ENCODE measurements around the gene DOK5. TPM values are rescaled to one million over a fixed set of nuclear protein-coding genes. Genes with fewer than 3 reads are reported as not detected.
A peak's percentile ranks its signal among the peaks of the same experiment; 100 is the strongest.

DOK5 gene
- total and polyA plus RNA-seq, 2 donors (not counting 3 experiments of a cell fraction or from before 2014, with no cell fraction given), result 3.5 to 14.2 TPM

DNA sequence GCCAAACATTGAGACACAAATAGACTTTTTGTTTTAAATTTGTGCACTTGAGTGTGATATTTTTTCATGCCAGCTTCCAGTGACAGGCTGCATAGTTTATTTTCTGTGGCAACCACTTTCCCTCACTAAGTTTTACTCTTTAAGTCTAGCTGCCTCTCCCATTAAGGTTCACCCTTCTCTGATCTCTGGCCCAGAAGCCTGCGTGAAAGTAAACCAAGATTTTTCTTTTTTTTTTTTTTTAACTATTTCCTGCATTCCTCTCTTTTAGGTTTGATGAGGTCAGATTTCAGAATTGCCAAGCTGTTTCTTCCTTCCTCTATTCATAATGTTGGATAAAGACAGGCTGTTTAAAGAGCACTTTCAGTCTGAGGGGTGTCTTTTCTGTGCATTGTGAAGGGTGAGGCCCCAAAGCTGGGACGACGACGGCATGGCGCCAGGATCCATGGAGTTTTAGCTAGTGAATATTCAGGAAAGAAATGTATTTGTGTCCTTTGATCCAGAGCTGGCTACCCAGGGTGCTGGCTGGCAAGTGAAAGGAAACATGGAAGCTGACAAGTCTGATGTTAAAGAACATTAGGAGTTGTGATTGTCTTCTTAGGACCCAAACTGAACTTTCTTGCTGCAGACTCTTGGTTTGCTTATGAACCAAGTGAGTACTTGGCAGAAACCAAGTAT, 50.7 kb downstream of the DOK5 start:
- dilution Hi-C loops (cut with MboI; ENCODE audit: extremely low pct_ligation_motif_present, low sequenced_read_pairs), result no loop called here
- Histone ChIP-seq H3K4me3 (replicated peaks in 1 of 3; ENCODE audit: insufficient read depth in 1 of 3, low read depth in 1 of 3, low read length in 3 of 3) (no peak overlapping the region), H3K27me3 (ENCODE audit: control insufficient read depth in 2 of 2, insufficient read depth in 2 of 2, low read length in 2 of 2) (no peaks in the 10 kb centered on the region), H3K4me1 (ENCODE audit: control insufficient read depth, extremely low read depth, insufficient read depth, low read length) (peaks cover 4% of the 10 kb centered on the region), H3K9me1 (replicated peaks; ENCODE audit: control insufficient read depth, extremely low read depth, insufficient read depth, low read length) (no peaks in the 10 kb centered on the region), H2AFZ (ENCODE audit: low read depth, low read length) (peak overlapping the region; percentile 65), H4K20me1 (replicated peaks; ENCODE audit: control insufficient read depth, extremely low read depth, insufficient read depth, low read length) (no peaks in the 10 kb centered on the region), H3K27ac (ENCODE audit: insufficient read depth, low read depth, low read length) (no peak overlapping the region), H3K79me2 (ENCODE audit: control insufficient read depth, insufficient read depth, low read length) (no peaks in the 10 kb centered on the region), H3K4me2 (ENCODE audit: insufficient read depth, low read length) (no peak overlapping the region), H3K36me3 (ENCODE audit: control insufficient read depth in 2 of 2, extremely low read depth in 1 of 2, insufficient read depth in 2 of 2, low read length in 2 of 2) (no peaks in the 10 kb centered on the region), H3K9me3 (replicated peaks; ENCODE audit: control insufficient read depth, insufficient read depth, low read length) (no peaks in the 10 kb centered on the region), H3K9ac (replicated peaks; ENCODE audit: extremely low read depth, insufficient read depth, low read length) (no peak overlapping the region)
- FAIRE-seq (no peak), DNase-seq (ENCODE audit: low read depth, low spot score) (peak; percentile 39)
- ChIA-PET CTCF (interaction anchor here (0.7 to 2.2 kb wide), 5 partner anchors 10 to 307 kb away, joined by 3 to 9 read pairs (median 3); no protein-coding TSS in a partner anchor), POLR2A (no interaction called here)
- BruUV-seq (replicated peaks), result no TSS peak
- intact Hi-C loops (cut with micrococcal nuclease), result loop anchor here (2.0 to 5.0 kb wide), 3 partner anchors 33 to 307 kb away; no protein-coding TSS in a partner anchor
- TF ChIP-seq JUN (IDR thresholded peaks at IDR 0.05; ENCODE audit: borderline replicate concordance, insufficient read depth, insufficient read length, low read depth), result no peak
- TF ChIP-seq, protein P1, sequence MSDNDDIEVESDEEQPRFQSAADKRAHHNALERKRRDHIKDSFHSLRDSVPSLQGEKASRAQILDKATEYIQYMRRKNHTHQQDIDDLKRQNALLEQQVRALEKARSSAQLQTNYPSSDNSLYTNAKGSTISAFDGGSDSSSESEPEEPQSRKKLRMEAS (IDR thresholded peaks at IDR 0.05; ENCODE audit: insufficient read depth, insufficient read length), result no peak
- TF ChIP-seq FOS (IDR thresholded peaks at IDR 0.05; ENCODE audit: borderline replicate concordance, insufficient read depth, low read length), result no peak
- no peak for TF ChIP-seq GATA2 (IDR thresholded peaks at IDR 0.05; ENCODE audit: insufficient read depth, insufficient read length, low read depth, low read length)
- TF ChIP-seq POLR2A (IDR thresholded peaks at IDR 0.05; ENCODE audit: low read depth, low read length), result no peak

DNA sequence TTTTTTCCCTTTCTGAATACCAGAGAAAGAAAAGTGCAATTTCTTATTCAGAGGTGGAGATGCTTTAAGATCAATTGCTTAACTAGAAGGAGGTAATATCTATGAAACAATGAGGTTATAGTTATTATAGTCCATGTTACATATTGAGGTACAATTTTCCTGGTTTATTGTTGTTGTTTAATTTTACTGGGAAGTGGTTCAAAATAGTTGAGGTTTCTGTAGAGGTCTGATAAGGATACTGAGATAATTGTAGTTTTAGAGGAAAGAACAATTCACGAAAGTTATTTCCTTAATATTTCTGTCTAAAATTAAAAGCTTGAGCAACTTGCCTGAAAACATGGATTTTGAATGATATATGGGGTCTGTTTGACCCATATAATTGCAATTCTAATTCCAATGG, 51.4 kb downstream of the DOK5 start:
- TF ChIP-seq MYC (IDR thresholded peaks at IDR 0.05; ENCODE audit: low read depth, low read length), result no peak
- TF ChIP-seq GATA2 (IDR thresholded peaks at IDR 0.05; ENCODE audit: insufficient read depth, insufficient read length, low read depth, low read length), result no peak
- TF ChIP-seq, protein P2, sequence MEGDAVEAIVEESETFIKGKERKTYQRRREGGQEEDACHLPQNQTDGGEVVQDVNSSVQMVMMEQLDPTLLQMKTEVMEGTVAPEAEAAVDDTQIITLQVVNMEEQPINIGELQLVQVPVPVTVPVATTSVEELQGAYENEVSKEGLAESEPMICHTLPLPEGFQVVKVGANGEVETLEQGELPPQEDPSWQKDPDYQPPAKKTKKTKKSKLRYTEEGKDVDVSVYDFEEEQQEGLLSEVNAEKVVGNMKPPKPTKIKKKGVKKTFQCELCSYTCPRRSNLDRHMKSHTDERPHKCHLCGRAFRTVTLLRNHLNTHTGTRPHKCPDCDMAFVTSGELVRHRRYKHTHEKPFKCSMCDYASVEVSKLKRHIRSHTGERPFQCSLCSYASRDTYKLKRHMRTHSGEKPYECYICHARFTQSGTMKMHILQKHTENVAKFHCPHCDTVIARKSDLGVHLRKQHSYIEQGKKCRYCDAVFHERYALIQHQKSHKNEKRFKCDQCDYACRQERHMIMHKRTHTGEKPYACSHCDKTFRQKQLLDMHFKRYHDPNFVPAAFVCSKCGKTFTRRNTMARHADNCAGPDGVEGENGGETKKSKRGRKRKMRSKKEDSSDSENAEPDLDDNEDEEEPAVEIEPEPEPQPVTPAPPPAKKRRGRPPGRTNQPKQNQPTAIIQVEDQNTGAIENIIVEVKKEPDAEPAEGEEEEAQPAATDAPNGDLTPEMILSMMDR (IDR thresholded peaks at IDR 0.05; ENCODE audit: extremely low read depth in 1 of 2, insufficient read depth in 1 of 2, low read depth in 1 of 2, low read length in 2 of 2), result no peak
- no peak for TF ChIP-seq JUN (IDR thresholded peaks at IDR 0.05; ENCODE audit: borderline replicate concordance, insufficient read depth, insufficient read length, low read depth)
- Histone ChIP-seq H3K79me2 (ENCODE audit: control insufficient read depth, insufficient read depth, low read length) (no peaks in the 10 kb centered on the region), H4K20me1 (replicated peaks; ENCODE audit: control insufficient read depth, extremely low read depth, insufficient read depth, low read length) (no peaks in the 10 kb centered on the region), H3K4me2 (ENCODE audit: insufficient read depth, low read length) (no peak overlapping the region), H3K27ac (ENCODE audit: insufficient read depth, low read depth, low read length) (no peak overlapping the region), H3K9me1 (replicated peaks; ENCODE audit: control insufficient read depth, extremely low read depth, insufficient read depth, low read length) (no peaks in the 10 kb centered on the region), H3K4me1 (ENCODE audit: control insufficient read depth, extremely low read depth, insufficient read depth, low read length) (peaks cover 4% of the 10 kb centered on the region), H3K27me3 (ENCODE audit: control insufficient read depth in 2 of 2, insufficient read depth in 2 of 2, low read length in 2 of 2) (no peaks in the 10 kb centered on the region), H3K4me3 (replicated peaks in 1 of 3; ENCODE audit: insufficient read depth in 1 of 3, low read depth in 1 of 3, low read length in 3 of 3) (no peak overlapping the region), H3K36me3 (ENCODE audit: control insufficient read depth in 2 of 2, extremely low read depth in 1 of 2, insufficient read depth in 2 of 2, low read length in 2 of 2) (no peaks in the 10 kb centered on the region), H2AFZ (ENCODE audit: low read depth, low read length) (no peak overlapping the region), H3K9me3 (replicated peaks; ENCODE audit: control insufficient read depth, insufficient read depth, low read length) (no peaks in the 10 kb centered on the region), H3K9ac (replicated peaks; ENCODE audit: extremely low read depth, insufficient read depth, low read length) (no peak overlapping the region)
- dilution Hi-C loops (cut with MboI; ENCODE audit: extremely low pct_ligation_motif_present, low sequenced_read_pairs) (no loop called here), intact Hi-C loops (cut with micrococcal nuclease) (loop anchor here (2.0 to 5.0 kb wide), 3 partner anchors 32 to 308 kb away; no protein-coding TSS in a partner anchor)
- FAIRE-seq, result no peak
- ChIA-PET POLR2A (no interaction called here), CTCF (interaction anchor here (1.2 to 2.2 kb wide), 4 partner anchors 10 to 308 kb away, joined by 3 to 9 read pairs (median 4); no protein-coding TSS in a partner anchor)
- no TSS peak for BruUV-seq (replicated peaks)
- peak; percentile 51 for DNase-seq (ENCODE audit: low read depth, low spot score)
